ENCODE data around the gene LYRM4.

LYRM4 gene

GRCh38 chr6:5136851-5137250, 123.9 kb downstream of the LYRM4 start:
- Histone ChIP-seq H3K9ac (ENCODE audit: low read length) (no peak overlapping the region), H3K79me2 (ENCODE audit: insufficient read depth, low read length) (no peaks in the 10 kb centered on the region), H3K4me3 (ENCODE audit: low read depth, low read length, poor library complexity, severe bottlenecking) (no peak overlapping the region), H3K27me3 (ENCODE audit: insufficient read depth, low read length) (no peaks in the 10 kb centered on the region), H3K9me3 (ENCODE audit: low read length) (no peaks in the 10 kb centered on the region), H4K20me1 (ENCODE audit: insufficient read depth, low read length) (no peaks in the 10 kb centered on the region), H3F3A (ENCODE audit: insufficient read depth, low read length) (no peaks in the 10 kb centered on the region), H3K27ac (ENCODE audit: low read depth, low read length, poor library complexity, severe bottlenecking) (no peak overlapping the region), H3K4me1 (ENCODE audit: insufficient read depth, low read length, severe bottlenecking) (peaks cover 31% of the 10 kb centered on the region), H3K9me2 (ENCODE audit: low read depth, low read length) (no peaks in the 10 kb centered on the region), H2AFZ (ENCODE audit: low read length) (no peak overlapping the region), H3K4me2 (ENCODE audit: low read length) (no peak overlapping the region), H3K36me3 (ENCODE audit: insufficient read depth, low read length) (no peaks in the 10 kb centered on the region)
- no peak for TF ChIP-seq EZH2 (IDR thresholded peaks at IDR 0.05; ENCODE audit: borderline replicate concordance, low read length)
- TF ChIP-seq CTCF (IDR thresholded peaks at IDR 0.05; ENCODE audit: low read length): no peak

GRCh38 chr6:5135788-5136376, 124.9 kb downstream of the LYRM4 start:
- H3K9me2 ChIP-seq (ENCODE audit: low read depth, low read length): no peaks in the 10 kb centered on the region
- H3K27ac ChIP-seq (ENCODE audit: low read depth, low read length, poor library complexity, severe bottlenecking): no peak overlapping the region
- peak; percentile 89 for TF ChIP-seq CTCF (IDR thresholded peaks at IDR 0.05; ENCODE audit: low read length)
- no peak for TF ChIP-seq EZH2 (IDR thresholded peaks at IDR 0.05; ENCODE audit: borderline replicate concordance, low read length)
- H3F3A ChIP-seq (ENCODE audit: insufficient read depth, low read length): no peaks in the 10 kb centered on the region
- H4K20me1 ChIP-seq (ENCODE audit: insufficient read depth, low read length): no peaks in the 10 kb centered on the region
- H3K9me3 ChIP-seq (ENCODE audit: low read length): no peaks in the 10 kb centered on the region
- H3K9ac ChIP-seq (ENCODE audit: low read length): no peak overlapping the region
- H3K36me3 ChIP-seq (ENCODE audit: insufficient read depth, low read length): no peaks in the 10 kb centered on the region
- no peak overlapping the region for H2AFZ ChIP-seq (ENCODE audit: low read length)
- peaks cover 28% of the 10 kb centered on the region for H3K4me1 ChIP-seq (ENCODE audit: insufficient read depth, low read length, severe bottlenecking)
- no peaks in the 10 kb centered on the region for H3K79me2 ChIP-seq (ENCODE audit: insufficient read depth, low read length)
- H3K27me3 ChIP-seq (ENCODE audit: insufficient read depth, low read length): no peaks in the 10 kb centered on the region
- H3K4me2 ChIP-seq (ENCODE audit: low read length): peak overlapping the region; percentile 37; the same call in 1 of the 2 replicates
- H3K4me3 ChIP-seq (ENCODE audit: low read depth, low read length, poor library complexity, severe bottlenecking): no peak overlapping the region

- no peaks in the 10 kb centered on the region for H3K27me3 ChIP-seq (ENCODE audit: insufficient read depth, low read length)
- H3K79me2 ChIP-seq (ENCODE audit: insufficient read depth, low read length): no peaks in the 10 kb centered on the region
- no peak overlapping the region for H3K9ac ChIP-seq (ENCODE audit: low read length)
- H3K9me2 ChIP-seq (ENCODE audit: low read depth, low read length): no peaks in the 10 kb centered on the region
- H2AFZ ChIP-seq (ENCODE audit: low read length): no peak overlapping the region
- TF ChIP-seq EZH2 (IDR thresholded peaks at IDR 0.05; ENCODE audit: borderline replicate concordance, low read length) (no peak), CTCF (IDR thresholded peaks at IDR 0.05; ENCODE audit: low read length) (no peak)
- no peaks in the 10 kb centered on the region for H4K20me1 ChIP-seq (ENCODE audit: insufficient read depth, low read length)
- H3K4me1 ChIP-seq (ENCODE audit: insufficient read depth, low read length, severe bottlenecking): peaks cover 13% of the 10 kb centered on the region
- no peaks in the 10 kb centered on the region for H3K36me3 ChIP-seq (ENCODE audit: insufficient read depth, low read length)
- no peaks in the 10 kb centered on the region for H3F3A ChIP-seq (ENCODE audit: insufficient read depth, low read length)
- no peaks in the 10 kb centered on the region for H3K9me3 ChIP-seq (ENCODE audit: low read length)
- H3K27ac ChIP-seq (ENCODE audit: low read depth, low read length, poor library complexity, severe bottlenecking): no peak overlapping the region
- no peak overlapping the region for H3K4me2 ChIP-seq (ENCODE audit: low read length)
- H3K4me3 ChIP-seq (ENCODE audit: low read depth, low read length, poor library complexity, severe bottlenecking): no peak overlapping the region
Measured at GRCh38 chr6:5133943-5134342, 126.8 kb downstream of the LYRM4 start.

Data from OCI-LY1 (cell line).